Endothelial cell of umbilical vein (primary cell): ENCODE measurements around the gene SLC26A4.

Source experiments
- CTCF ChIP-seq, 2 donors: IDR thresholded peaks; 1 replicate in 1 of 2; 2 replicates in 1 of 2; pipeline ENCODE4 v1.5.1; 2011; ENCODE audit warnings: low read length in 2 of 2, mild to moderate bottlenecking in 2 of 2, moderate library complexity in 2 of 2, control low read depth in 1 of 2, inconsistent platforms in 1 of 2, low read depth in 1 of 2; ENCODE audit not compliant: insufficient read depth in 1 of 2; ENCODE audit errors: extremely low read depth in 1 of 2
- EZH2 ChIP-seq: IDR thresholded peaks from 2 replicates; pipeline ENCODE4 v1.6.1; 2012; ENCODE audit warnings: borderline replicate concordance, low read depth, mild to moderate bottlenecking, moderate library complexity, low read length, inconsistent platforms; ENCODE audit not compliant: severe bottlenecking
- FOS ChIP-seq: IDR thresholded peaks from 2 replicates; pipeline ENCODE4 v1.6.1; 2011; ENCODE audit warnings: mild to moderate bottlenecking, low read length, moderate library complexity, borderline replicate concordance; ENCODE audit not compliant: insufficient read depth
- GATA2 ChIP-seq: IDR thresholded peaks from 2 replicates; pipeline ENCODE4 v1.7.0; 2011; ENCODE audit warnings: low read depth, mild to moderate bottlenecking, moderate library complexity, mixed read lengths, low read length; ENCODE audit not compliant: insufficient read length, insufficient read depth
- JUN ChIP-seq: IDR thresholded peaks from 2 replicates; pipeline ENCODE4 v1.6.1; 2011; ENCODE audit warnings: borderline replicate concordance, low read depth; ENCODE audit not compliant: insufficient read length, insufficient read depth
- MAX ChIP-seq: IDR thresholded peaks from 2 replicates; pipeline ENCODE4 v1.6.1; 2011; ENCODE audit not compliant: insufficient read depth, insufficient read length
- MYC ChIP-seq: IDR thresholded peaks from one replicate; pipeline ENCODE4 v1.6.1; 2011; ENCODE audit warnings: mild to moderate bottlenecking, low read depth, low read length
- POLR2A ChIP-seq: IDR thresholded peaks from 2 replicates; pipeline ENCODE4 v1.6.1; 2012; ENCODE audit warnings: low read depth, mild to moderate bottlenecking, control low read depth, low read length
- POLR2AphosphoS5 ChIP-seq: IDR thresholded peaks from 2 replicates; pipeline ENCODE4 v1.6.1; 2012; ENCODE audit warnings: low read depth, mild to moderate bottlenecking, control low read depth, low read length, moderate library complexity; ENCODE audit not compliant: insufficient read depth

GRCh38 chr7:107708956-107709355 lies 48.3 kb downstream of the SLC26A4 start:
- TF ChIP-seq MAX (no peak), CTCF (IDR thresholded peaks at IDR 0.05; ENCODE audit: extremely low read depth in 1 of 2, insufficient read depth in 1 of 2, low read depth in 1 of 2, low read length in 2 of 2) (no peak), POLR2A (no peak), POLR2AphosphoS5 (no peak), FOS (no peak), GATA2 (no peak), EZH2 (no peak), MYC (no peak), JUN (no peak)
